Left ventricle myocardium inferior (tissue), 1 donor: ENCODE measurements around the gene CMTR2. TPM values are rescaled to one million over a fixed set of nuclear protein-coding genes. Genes with fewer than 3 reads are reported as not detected.

Source experiments
- DNase-seq: peaks from one replicate; pipeline ENCODE4 v3.0.0-alpha.2; 2020
- H3K27ac ChIP-seq: fragments of 200-600 bp; replicated peaks from 2 replicates; pipeline ENCODE4 v1.8.0; 2021
- H3K27me3 ChIP-seq: fragments of 200-600 bp; 2 replicates; pipeline ENCODE4 v1.8.0; 2021; ENCODE audit warnings: low read depth
- H3K36me3 ChIP-seq: fragments of 200-600 bp; 2 replicates; pipeline ENCODE4 v1.8.0; 2021
- H3K4me1 ChIP-seq: fragments of 200-600 bp; 2 replicates; pipeline ENCODE4 v1.8.0; 2021
- H3K4me3 ChIP-seq: fragments of 200-600 bp; 2 replicates; pipeline ENCODE4 v1.8.0; 2021; ENCODE audit warnings: mild to moderate bottlenecking, moderate library complexity
- H3K9me3 ChIP-seq: fragments of 200-600 bp; replicated peaks from 2 replicates; pipeline ENCODE4 v1.8.0; 2021
- intact Hi-C: fragments of 100-400 bp; cut with micrococcal nuclease; formaldehyde crosslinking; loops from one replicate; pipeline ENCODE4 v1.11.0; 2022
- total RNA-seq: library from RNA; stranded (reverse); fragmentation: NEBNext Ultra II Directional; extraction: Animal tissue kit (Norgen Biotek cat#: 25700); gene quantifications from one replicate; pipeline ENCODE4 v1.2.1, GENCODE V29; 2021
- TF ChIP-seq, protein P1 (sequence below): fragments of 200-600 bp; IDR thresholded peaks from 2 replicates; pipeline ENCODE4 v1.8.0; 2021; ENCODE audit warnings: antibody characterized with exemption, mild to moderate bottlenecking, borderline replicate concordance
- donor health status: DM: no; HTN: yes; CAD: no; lungs with severe emphysema.

CMTR2 gene
- total RNA-seq, 1 donor from 2014 or later, result 9.3 TPM

GRCh38 chr16:71260995-71261394, 28.2 kb downstream of the CMTR2 start:
- no peak for DNase-seq
- Histone ChIP-seq H3K27ac (no peak overlapping the region), H3K4me1 (no peaks in the 10 kb centered on the region), H3K36me3 (no peaks in the 10 kb centered on the region), H3K4me3 (no peak overlapping the region), H3K9me3 (no peaks in the 10 kb centered on the region), H3K27me3 (peaks cover 27% of the 10 kb centered on the region)
- intact Hi-C loops, result no loop called here
- TF ChIP-seq, protein P1, sequence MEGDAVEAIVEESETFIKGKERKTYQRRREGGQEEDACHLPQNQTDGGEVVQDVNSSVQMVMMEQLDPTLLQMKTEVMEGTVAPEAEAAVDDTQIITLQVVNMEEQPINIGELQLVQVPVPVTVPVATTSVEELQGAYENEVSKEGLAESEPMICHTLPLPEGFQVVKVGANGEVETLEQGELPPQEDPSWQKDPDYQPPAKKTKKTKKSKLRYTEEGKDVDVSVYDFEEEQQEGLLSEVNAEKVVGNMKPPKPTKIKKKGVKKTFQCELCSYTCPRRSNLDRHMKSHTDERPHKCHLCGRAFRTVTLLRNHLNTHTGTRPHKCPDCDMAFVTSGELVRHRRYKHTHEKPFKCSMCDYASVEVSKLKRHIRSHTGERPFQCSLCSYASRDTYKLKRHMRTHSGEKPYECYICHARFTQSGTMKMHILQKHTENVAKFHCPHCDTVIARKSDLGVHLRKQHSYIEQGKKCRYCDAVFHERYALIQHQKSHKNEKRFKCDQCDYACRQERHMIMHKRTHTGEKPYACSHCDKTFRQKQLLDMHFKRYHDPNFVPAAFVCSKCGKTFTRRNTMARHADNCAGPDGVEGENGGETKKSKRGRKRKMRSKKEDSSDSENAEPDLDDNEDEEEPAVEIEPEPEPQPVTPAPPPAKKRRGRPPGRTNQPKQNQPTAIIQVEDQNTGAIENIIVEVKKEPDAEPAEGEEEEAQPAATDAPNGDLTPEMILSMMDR, result no peak

DNA sequence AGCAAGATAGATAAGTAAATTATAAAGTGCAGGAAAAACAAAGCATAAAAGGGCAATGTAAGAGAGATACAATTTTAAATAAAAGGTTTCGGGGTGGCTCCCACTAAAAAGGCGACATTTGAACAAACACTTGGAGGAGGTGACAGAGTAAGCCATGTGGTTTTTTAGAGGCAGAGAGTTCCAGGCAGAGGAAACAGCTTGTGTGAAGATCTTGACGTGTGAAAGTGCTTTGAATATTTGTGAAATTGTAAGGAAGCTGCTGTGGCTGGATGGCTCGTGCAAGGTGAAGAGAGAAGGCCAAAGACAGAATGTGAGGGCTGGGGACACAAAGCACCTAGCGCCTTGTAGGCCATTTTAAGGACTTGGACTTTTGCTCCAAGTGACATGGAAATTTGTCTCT, 30.1 kb downstream of the CMTR2 start:
- H3K4me3 ChIP-seq, result no peak overlapping the region
- no peaks in the 10 kb centered on the region for H3K4me1 ChIP-seq
- peaks cover 18% of the 10 kb centered on the region for H3K27me3 ChIP-seq
- intact Hi-C loops, result no loop called here
- H3K36me3 ChIP-seq, result no peaks in the 10 kb centered on the region
- DNase-seq, result no peak
- TF ChIP-seq, protein P1, result no peak
- H3K27ac ChIP-seq, result no peak overlapping the region
- no peaks in the 10 kb centered on the region for H3K9me3 ChIP-seq

- Histone ChIP-seq H3K9me3 (no peaks in the 10 kb centered on the region), H3K36me3 (no peaks in the 10 kb centered on the region), H3K27ac (no peak overlapping the region), H3K4me1 (no peaks in the 10 kb centered on the region), H3K27me3 (peaks cover 18% of the 10 kb centered on the region), H3K4me3 (no peak overlapping the region)
- no peak for DNase-seq
- TF ChIP-seq, protein P1, result no peak
- intact Hi-C loops, result no loop called here
Measured at GRCh38 chr16:71258372-71258771, 30.8 kb downstream of the CMTR2 start.

- TF ChIP-seq, protein P1, result no peak
- Histone ChIP-seq H3K4me1 (no peaks in the 10 kb centered on the region), H3K27me3 (peaks cover 15% of the 10 kb centered on the region), H3K36me3 (no peaks in the 10 kb centered on the region), H3K9me3 (no peaks in the 10 kb centered on the region), H3K27ac (no peak overlapping the region), H3K4me3 (no peak overlapping the region)
- intact Hi-C loops, result no loop called here
- no peak for DNase-seq
Measured at GRCh38 chr16:71257768-71258167, 31.4 kb downstream of the CMTR2 start.

GRCh38 chr16:71255721-71256120, 33.5 kb downstream of the CMTR2 start:
- Histone ChIP-seq H3K27me3 (peaks cover 5% of the 10 kb centered on the region), H3K36me3 (no peaks in the 10 kb centered on the region), H3K4me1 (no peaks in the 10 kb centered on the region), H3K27ac (no peak overlapping the region), H3K4me3 (no peak overlapping the region), H3K9me3 (no peaks in the 10 kb centered on the region)
- TF ChIP-seq, protein P1, result no peak
- intact Hi-C loops, result no loop called here
- DNase-seq, result no peak
